SIG-M5 treated with dmso at 0.1 percent for 504 hours (cell line): ENCODE results near the gene PUM1.
"Not testable (repeated sequence)": the region's sequence is repeated elsewhere in the genome, so short reads cannot be mapped to it uniquely, and the experiment has no call there.

Experiments
- DNase-seq: peaks from one replicate; lab custom pipeline; 2025; ENCODE audit not compliant: unreplicated experiment; lab: John Stamatoyannopoulos, UW

Gene PUM1

DNA sequence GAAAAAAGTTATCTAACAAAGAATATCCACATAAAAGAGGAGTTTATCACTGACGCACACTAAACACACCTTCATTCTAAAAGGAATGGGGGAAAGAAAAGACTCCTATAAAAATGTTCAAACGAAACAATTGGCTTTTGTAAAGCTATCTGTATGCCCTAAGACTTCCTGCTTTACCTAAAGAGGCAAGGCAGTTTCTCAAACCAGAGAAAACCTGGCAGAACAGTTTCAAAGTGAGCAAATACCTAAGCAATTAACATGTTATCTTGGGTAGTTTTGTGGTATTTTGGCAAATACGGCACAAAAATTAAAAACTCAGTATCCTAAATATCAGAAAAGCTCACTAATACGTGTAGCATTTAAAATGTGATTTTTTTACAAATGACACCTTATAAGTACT, 1.9 kb downstream of the PUM1 start:
- peak; percentile 23 for DNase-seq

DNA sequence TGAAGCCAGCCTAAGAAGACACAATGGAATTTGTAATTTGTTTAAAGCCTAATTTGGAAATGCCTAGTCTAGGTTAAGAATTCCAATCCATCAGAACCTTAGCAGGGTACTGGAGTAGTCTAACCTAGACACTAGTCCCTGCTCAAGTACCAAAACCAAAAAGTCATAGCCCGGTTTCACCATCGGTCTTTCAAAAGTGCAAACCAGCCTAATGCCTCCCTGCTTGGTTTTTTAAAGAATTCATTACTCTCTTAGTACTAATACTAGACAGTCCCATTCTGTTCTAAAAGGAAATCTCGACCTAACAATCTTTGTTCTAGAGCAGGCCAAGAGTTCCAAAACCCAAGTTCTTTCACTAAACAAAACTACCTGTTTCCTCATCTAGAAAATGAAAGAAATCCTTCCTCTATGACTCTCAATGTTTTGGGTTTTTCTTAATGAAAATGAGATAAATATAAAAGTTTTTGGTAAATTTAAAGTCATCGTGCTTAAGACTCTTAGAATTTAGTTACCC, 2.6 kb downstream of the PUM1 start:
- no peak for DNase-seq

DNA sequence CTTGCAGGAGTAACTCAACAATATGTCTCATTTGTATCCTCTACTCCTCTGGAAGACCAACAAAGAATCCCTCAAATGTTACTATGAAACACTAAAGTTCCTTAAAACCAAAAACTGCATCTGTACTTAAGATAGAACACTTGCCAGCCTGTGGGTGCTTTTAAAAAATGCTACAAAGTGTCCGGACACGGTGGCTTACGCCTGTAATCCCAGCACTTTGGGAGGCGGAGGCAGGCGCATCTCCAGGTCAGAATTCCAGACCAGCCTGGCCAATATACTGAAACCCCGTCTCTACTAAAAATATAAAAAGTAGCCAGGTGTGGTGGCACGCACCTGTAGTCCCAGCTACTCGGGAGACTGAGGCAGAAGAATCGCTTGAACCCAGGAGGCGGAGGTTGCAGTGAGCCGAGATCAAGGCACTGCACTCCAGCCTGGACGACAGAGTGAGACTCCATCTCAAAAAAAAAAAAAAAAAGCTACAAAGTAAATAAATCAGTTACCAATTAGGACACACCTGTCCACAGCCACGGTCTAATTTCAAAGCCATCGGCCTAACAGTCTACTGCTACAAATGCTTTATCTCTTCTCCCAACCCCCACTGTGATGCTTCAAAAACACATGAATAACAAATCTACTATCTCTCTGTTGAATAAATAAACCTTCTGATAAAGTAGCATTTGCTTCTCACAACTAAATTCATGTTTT, 3.2 kb downstream of the PUM1 start:
- DNase-seq: not testable (repeated sequence)

DNA sequence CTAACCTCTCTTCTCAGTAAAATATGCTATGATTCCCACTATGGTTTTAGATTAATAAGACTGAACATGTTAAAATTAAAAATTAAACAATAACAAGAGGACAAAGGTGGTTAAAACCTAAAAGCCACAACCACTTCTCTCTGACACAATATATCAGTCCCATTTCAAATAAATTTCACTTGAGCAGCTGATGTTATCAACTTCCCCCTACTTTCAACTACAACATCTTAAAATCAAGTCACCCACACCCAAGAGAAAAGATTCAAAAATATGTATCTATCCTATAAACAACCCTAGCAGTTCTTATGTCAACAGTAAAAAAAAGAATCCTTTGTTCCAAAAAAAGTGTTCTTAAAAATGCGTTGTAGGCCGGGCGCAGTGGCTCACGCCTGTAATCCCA, 7.5 kb downstream of the PUM1 start:
- DNase-seq: no peak

GRCh38 chr1:31055953-31056352, 9.6 kb downstream of the PUM1 start:
- DNase-seq: no peak

- no peak for DNase-seq
Measured at GRCh38 chr1:31055501-31055900, 10.0 kb downstream of the PUM1 start.

DNA sequence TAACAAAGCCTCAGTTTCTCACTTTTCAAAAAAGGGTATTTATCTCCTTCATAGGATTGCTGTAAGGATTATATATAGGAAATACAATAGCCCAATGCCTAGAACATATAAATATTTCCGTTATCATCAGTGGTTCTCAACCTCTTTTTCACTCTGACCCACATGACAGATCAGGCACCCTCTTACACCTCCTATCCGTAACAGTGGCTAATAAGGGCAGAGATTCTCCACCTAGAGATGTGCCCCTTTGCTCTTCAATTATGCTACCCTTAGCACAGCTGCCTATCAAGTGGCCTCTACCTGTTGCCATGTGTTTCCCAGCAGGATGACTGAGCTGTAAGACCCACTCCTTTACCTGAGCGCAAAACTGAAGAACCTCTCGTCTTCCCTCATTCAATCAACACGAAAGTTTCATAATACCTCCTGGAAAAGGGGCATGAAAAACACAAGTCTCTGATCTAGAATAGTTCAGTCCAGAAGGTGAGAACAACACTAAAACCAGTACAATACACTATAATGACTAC, 10.5 kb downstream of the PUM1 start:
- no peak for DNase-seq

- DNase-seq: no peak
Measured at GRCh38 chr1:31054349-31054748, 11.2 kb downstream of the PUM1 start.

DNA sequence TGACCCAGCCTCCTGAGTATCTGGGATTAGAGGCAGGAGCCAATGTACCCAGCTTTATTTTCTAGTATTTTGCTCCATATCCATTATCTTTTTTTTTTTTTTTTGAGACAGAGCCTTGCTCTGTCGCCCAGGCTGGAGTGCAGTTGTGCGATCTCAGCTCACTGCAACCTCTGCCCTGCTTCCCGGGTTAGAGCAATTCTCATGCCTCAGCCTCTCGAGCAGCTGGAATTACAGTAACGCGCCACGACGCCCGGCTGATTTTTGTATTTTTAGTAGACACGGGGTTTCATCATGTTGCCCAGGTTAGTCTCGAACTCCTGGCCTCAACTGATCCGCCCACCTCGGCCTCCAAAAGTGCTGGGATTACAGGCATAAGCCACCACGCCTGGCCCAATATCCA, 12.9 kb downstream of the PUM1 start:
- DNase-seq: not testable (repeated sequence)

DNA sequence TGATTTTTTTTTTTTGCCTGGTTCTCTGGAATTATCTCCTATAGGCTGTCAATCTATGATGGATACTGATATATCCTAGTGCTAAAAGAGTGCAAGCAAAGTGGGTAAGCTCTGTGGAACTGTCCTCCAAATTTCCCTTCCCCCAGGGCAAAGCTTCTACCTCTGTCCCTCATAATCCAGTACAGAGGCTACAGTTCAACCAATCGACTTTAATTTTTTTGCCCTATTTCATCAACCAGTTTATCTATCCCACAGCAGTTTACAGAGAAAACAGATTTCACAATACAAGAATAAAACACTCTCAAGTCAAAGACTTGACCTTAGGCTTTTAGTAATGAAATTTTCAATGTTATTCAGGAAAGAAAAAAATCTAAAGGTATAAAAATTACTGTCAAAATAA, 13.9 kb downstream of the PUM1 start:
- DNase-seq: no peak

- not testable (repeated sequence) for DNase-seq
Measured at GRCh38 chr1:31047507-31047906, 18.0 kb downstream of the PUM1 start.

DNA sequence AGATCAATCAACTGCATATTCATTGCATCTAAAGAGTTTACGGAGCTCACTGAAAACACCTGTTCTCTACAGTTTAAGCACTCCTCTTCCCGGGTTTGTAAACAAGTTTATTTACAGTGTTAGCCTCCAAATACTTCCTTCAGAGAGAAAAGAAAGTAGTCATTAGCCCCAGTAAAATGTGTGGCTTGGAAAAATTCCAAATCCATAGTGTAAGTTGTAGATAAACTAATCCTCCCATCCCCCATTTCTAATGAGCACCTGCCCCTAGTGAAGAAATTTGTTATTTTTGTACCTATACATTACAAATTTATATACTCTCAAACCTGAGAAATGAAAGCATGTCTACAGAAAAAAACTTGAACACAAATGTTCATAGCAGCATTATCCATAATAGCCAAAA, 21.9 kb downstream of the PUM1 start:
- no peak for DNase-seq

GRCh38 chr1:31042656-31043055, 22.9 kb downstream of the PUM1 start:
- no peak for DNase-seq

DNA sequence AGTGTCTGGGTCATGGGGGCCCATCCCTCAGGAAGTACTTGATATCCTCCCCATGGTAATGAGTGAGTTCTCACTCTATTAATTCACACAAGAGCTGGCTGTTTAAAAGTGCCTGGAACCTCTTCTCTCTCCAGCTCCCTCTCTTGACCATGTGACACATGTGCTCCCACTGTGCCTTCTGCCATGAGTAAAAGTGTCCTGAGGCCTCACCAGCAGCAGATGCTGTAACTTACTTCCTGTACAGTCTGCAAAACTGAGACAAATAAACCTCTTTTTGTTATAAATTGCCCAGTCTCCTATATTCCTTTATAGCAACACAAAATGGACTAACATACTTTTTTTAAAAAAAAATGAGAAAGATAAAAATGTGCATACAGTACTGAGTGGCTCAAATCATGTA, 24.0 kb downstream of the PUM1 start:
- no peak for DNase-seq

GRCh38 chr1:31040038-31040437, 25.5 kb downstream of the PUM1 start:
- DNase-seq: no peak

- DNase-seq: not testable (repeated sequence)
Measured at GRCh38 chr1:31038935-31039334, 26.6 kb downstream of the PUM1 start.

- DNase-seq: no peak
Measured at GRCh38 chr1:31038360-31038759, 27.2 kb downstream of the PUM1 start.

DNA sequence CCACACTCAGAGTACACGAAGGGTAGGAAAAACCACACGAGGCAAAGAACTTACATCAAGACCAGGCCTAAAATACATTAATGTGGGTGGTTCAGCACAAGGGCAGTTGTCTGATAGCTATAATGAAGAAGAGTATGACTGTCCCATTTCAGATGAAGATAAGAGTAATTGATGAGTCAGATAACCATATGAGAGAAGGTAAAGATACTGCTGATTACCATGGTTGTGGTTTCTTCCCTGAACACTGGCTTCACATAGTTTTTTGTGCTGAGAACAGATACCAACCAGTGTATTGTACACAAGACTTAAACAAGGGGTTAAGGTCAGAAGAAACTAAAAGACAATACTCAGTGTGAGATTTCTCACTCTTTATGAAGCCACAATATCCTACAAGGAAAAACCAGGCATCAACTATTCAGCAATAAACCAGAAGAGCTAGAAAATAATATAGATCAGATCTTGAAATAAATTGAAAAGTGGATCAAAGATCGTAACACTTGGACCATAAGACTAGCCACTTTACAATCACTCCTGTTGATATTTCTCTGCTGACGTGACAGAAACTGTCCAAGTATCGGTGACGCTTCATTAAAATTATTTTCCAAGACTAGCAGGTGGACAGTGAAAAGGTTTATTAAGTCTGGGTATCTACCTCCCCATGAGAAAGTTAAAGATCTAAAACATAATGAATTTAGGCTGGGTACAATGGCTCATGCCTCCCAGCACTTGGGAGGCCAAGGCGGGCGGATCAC, 28.6 kb downstream of the PUM1 start:
- DNase-seq: no peak

- DNase-seq: no peak
Measured at GRCh38 chr1:31033598-31033997, 31.9 kb downstream of the PUM1 start.

DNA sequence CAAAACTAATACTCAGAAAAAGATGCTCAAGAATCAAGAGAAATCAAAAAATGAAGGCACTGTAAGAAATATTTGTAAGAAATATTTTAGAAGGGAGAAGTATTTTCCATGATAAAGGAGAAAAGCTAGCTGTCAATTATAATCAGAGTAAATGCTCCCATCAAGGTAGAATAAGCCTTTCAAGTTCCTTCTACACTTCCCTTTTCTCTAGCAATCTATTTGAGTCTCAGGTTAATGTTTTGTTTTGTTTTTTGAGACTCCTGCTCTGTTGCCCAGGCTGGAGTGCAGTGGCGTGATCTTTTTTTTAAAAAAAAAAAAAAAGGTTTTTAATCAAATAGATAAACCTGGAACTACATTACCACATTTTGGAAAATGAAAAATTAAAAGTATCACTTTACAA, 33.3 kb downstream of the PUM1 start:
- DNase-seq: no peak

DNA sequence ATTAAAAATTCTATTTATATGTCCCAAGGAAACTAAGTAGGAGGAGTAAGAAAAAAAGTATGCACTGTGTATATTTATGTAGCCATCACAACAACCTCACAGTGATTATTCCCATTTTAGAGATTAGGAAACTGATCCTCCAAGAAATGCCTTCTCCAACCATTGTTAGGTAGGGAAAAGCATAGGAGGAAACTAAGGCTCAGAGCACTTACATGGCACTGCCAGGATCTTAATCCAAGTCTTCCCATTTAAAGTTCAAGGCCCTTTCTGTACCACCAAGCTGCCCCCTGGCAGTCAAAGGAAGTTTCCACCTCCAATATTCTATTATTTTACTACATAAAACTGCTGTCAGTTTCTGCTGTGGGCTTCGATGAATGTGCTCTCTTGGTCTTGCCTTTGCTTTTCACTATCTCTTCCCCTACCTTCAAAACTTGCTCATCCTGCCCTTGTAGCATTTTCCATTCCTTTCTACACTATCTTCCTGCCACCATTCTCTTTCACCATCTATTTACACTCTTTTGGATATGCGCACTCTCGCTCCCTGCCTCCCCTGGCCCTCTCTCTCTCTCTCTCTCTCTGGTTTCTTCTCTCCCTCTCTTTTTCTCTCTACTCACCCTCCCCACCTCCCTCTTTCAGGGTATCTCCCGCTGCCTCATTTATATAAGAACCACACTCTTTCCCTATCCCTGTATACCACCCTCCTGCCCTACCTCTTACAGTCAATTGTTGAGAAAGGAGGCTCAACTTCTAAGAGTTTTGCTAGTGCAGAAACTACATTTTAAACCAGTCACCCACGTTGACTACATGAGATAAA, 34.0 kb downstream of the PUM1 start:
- DNase-seq: no peak
